GM23248 (cell line): Measurements from ENCODE around the gene DEPDC1.

Experiments
- EZH2 ChIP-seq: fragments of 200-600 bp; sonication (generic); IDR thresholded peaks from 2 replicates; pipeline ENCODE4 v1.6.1; 2018; ENCODE audit warnings: antibody characterized with exemption, mild to moderate bottlenecking; ENCODE audit not compliant: insufficient read depth, poor library complexity, severe bottlenecking
- EZH2phosphoT487 ChIP-seq: fragments of 200-600 bp; sonication (generic); IDR thresholded peaks from 2 replicates; pipeline ENCODE4 v1.6.1; 2018; ENCODE audit warnings: antibody characterized with exemption, moderate library complexity, mild to moderate bottlenecking, low read depth; ENCODE audit not compliant: insufficient read depth

GRCh38 chr1:68542586-68542985, 45.7 kb upstream of the DEPDC1 start:
- no peak for TF ChIP-seq EZH2
- no peak for TF ChIP-seq EZH2phosphoT487
